ENCODE measurements around the gene NCDN.

DNA sequence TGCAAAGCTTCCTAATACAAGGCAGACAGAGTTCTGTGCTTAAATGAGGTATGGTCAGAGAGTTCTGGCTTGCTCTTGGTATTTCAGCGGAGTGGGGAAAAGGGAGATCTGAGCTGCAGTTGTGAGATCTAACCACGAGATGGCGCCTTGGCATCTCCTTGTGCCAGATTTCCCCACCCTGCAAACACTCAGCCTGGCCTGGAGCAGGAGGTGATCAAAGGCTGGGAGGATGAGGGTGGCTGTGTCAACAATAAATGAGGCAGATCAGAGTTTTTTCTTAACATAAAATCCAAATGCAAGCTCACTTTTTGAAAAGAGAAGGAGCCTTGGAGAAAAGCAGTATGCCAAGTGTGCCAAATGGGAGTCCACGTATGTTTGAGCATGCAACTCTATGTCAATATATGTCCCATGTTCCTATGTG, 11.4 kb downstream of the NCDN start:
- TF ChIP-seq, protein P1, sequence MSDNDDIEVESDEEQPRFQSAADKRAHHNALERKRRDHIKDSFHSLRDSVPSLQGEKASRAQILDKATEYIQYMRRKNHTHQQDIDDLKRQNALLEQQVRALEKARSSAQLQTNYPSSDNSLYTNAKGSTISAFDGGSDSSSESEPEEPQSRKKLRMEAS (CRISPR knock-in tag; IDR thresholded peaks at IDR 0.05) = no peak
- TF ChIP-seq FOXK1 (CRISPR knock-in tag; IDR thresholded peaks at IDR 0.05) (no peak), JUN (CRISPR knock-in tag; IDR thresholded peaks at IDR 0.05) (no peak), CREM (CRISPR knock-in tag; IDR thresholded peaks at IDR 0.05) (no peak), TP53 (CRISPR knock-in tag; IDR thresholded peaks at IDR 0.05) (no peak), CBFB (CRISPR knock-in tag; IDR thresholded peaks at IDR 0.05; ENCODE audit: low read depth) (no peak)
- TF ChIP-seq, protein P2, sequence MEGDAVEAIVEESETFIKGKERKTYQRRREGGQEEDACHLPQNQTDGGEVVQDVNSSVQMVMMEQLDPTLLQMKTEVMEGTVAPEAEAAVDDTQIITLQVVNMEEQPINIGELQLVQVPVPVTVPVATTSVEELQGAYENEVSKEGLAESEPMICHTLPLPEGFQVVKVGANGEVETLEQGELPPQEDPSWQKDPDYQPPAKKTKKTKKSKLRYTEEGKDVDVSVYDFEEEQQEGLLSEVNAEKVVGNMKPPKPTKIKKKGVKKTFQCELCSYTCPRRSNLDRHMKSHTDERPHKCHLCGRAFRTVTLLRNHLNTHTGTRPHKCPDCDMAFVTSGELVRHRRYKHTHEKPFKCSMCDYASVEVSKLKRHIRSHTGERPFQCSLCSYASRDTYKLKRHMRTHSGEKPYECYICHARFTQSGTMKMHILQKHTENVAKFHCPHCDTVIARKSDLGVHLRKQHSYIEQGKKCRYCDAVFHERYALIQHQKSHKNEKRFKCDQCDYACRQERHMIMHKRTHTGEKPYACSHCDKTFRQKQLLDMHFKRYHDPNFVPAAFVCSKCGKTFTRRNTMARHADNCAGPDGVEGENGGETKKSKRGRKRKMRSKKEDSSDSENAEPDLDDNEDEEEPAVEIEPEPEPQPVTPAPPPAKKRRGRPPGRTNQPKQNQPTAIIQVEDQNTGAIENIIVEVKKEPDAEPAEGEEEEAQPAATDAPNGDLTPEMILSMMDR (IDR thresholded peaks at IDR 0.05) = peak; percentile 74
- TF ChIP-seq, protein P3, sequence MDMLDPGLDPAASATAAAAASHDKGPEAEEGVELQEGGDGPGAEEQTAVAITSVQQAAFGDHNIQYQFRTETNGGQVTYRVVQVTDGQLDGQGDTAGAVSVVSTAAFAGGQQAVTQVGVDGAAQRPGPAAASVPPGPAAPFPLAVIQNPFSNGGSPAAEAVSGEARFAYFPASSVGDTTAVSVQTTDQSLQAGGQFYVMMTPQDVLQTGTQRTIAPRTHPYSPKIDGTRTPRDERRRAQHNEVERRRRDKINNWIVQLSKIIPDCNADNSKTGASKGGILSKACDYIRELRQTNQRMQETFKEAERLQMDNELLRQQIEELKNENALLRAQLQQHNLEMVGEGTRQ (CRISPR knock-in tag; IDR thresholded peaks at IDR 0.05) = no peak
- TF ChIP-seq, protein P4, sequence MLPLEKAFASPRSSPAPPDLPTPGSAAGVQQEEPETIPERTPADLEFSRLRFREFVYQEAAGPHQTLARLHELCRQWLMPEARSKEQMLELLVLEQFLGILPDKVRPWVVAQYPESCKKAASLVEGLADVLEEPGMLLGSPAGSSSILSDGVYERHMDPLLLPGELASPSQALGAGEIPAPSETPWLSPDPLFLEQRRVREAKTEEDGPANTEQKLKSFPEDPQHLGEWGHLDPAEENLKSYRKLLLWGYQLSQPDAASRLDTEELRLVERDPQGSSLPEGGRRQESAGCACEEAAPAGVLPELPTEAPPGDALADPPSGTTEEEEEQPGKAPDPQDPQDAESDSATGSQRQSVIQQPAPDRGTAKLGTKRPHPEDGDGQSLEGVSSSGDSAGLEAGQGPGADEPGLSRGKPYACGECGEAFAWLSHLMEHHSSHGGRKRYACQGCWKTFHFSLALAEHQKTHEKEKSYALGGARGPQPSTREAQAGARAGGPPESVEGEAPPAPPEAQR (CRISPR knock-in tag; IDR thresholded peaks at IDR 0.05) = no peak
- TF ChIP-seq, protein P5, sequence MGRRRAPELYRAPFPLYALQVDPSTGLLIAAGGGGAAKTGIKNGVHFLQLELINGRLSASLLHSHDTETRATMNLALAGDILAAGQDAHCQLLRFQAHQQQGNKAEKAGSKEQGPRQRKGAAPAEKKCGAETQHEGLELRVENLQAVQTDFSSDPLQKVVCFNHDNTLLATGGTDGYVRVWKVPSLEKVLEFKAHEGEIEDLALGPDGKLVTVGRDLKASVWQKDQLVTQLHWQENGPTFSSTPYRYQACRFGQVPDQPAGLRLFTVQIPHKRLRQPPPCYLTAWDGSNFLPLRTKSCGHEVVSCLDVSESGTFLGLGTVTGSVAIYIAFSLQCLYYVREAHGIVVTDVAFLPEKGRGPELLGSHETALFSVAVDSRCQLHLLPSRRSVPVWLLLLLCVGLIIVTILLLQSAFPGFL (CRISPR knock-in tag; IDR thresholded peaks at IDR 0.05; ENCODE audit: borderline replicate concordance) = no peak

All from WTC11 (cell line).